IPS-NIHi7 (cell line): ENCODE measurements around the gene IL12B.
"Not testable (repeated sequence)": the region's sequence is repeated elsewhere in the genome, so short reads cannot be mapped to it uniquely, and the experiment has no call there.

Source experiments
- DNase-seq: peaks from one replicate; pipeline ENCODE4 v3.0.0; 2012; ENCODE audit warnings: mixed read lengths; ENCODE audit errors: extremely low spot score

IL12B gene

DNA sequence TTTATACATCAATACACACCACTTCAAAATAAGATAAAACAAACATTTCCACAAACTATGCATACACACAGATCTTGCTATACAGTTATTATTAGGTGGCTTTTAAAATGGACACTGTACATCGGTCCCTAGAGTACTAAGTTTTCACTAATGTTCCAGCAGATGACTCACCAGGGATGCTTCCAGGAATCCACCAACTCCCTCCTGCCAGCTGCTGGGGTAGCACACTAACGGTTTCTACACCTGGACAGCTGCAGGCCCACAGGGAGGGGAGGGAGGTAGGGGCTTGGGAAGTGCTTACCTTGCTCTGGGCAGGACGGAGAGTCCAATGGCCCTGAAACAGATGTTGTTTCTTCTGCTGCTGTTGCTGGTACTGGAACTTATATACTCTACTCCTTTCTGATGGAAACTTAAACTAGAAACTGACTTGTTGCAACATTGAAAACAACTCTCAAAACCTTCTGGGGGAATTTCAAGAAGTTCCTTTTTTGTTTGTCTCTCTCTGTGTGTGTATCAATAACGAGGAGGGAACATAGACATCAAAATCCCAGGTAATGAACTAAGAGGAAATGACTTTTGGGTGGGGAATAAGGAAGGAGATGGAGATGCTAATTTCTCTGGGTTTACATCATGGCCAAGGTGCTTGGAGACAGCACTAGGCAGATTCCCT, at the start of gene IL12B:
Gene IL12B (minus strand): TSS at position 357 of the 670 bp plus-strand sequence. CDS start 3,705 bp downstream, outside the sequence.
- no peak for DNase-seq

DNA sequence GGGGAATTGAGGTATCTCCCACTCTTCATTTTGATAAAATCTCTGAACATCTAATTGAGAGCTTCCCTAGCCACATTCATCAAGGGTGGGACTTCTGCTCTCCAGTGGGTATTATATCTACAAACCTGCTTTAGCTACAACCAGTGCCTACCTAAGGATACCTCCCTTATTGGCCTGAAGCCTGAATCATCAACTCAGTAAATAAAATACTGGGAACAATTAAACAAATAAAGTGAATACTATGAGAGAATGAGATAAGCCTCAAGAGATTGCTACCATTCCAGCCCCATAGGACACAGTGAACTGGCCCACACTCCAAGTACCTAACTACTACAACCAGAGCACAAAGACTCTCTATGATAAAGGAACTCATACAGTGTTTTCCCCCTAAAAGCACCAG, 47.4 kb upstream of the IL12B start:
- DNase-seq, result no peak

DNA sequence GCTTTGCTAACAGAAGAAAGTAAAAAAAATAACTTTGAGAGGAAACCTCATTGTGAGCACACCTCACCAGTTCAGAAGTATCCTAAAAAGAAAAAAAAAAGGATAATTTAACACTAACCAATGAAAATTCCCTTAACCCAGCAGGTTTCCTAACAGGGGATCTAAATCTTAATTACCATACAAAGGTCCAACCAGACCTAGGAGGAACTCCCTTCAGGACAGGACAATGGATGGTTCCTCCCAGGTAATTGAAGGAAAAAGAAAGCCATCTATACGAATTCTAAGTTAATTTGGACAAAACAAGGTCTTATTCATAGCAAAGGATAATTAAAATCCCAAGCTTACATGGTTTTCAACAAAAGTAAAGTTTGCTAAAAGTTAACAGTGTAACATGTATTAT, 37.6 kb upstream of the IL12B start:
- not testable (repeated sequence) for DNase-seq

DNA sequence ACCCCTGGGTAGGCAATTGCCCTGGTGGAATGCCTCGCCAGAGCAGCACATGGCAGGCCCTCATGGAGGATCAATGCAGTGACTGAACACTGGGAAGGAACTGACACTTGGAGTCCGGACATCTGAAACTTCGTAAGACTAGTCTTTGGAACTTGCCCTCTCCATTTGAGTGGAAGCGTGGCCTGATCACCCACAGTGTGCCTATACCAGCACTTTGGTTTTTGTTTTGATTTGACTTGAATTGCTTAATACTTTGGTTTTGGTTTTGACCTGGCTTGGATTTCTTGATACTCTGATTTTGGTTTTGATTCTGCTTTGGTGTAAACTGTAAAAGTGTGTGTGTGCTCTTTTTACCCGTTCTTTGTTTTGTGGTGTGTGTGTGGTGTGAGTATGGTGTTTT, 36.5 kb upstream of the IL12B start:
- DNase-seq, result not testable (repeated sequence)

DNA sequence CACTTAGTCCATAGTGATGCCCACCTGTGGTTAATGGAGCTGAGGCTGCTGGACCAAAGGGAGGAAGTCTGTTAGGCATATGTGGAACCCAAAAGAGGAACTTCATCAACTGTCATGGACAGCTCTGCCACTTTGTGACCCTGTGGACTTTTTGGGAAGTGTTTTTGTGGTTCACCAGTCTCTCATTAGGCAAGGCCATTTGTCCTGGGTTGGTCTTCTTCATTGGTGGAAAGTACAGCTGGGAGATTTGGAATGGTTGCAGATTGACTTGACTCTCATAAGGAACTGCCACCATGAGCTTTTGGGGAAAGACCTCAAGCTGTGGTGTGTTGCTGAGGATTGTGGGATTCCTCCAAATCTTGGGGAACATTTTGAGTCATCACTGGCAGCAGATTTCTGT, 31.9 kb upstream of the IL12B start:
- DNase-seq, result no peak

DNA sequence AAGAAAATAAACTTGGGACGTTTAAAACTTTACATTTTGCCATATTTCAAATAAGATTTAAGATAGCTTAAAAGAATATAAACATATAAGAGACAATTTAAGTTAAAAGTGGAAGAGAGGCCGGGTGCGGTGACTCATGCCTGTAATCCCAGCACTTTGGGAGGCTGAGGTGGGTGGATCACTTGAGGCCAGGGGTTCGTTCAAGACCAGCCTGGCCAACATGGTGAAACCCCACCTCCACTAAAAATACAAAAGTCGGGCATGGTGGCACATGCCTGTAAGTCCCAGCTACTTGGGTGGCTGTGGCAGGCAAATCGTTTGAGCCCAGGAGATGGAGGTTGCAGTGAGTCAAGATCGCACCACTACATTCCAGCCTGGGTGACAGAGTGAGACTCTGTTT, 29.6 kb upstream of the IL12B start:
- not testable (repeated sequence) for DNase-seq

DNA sequence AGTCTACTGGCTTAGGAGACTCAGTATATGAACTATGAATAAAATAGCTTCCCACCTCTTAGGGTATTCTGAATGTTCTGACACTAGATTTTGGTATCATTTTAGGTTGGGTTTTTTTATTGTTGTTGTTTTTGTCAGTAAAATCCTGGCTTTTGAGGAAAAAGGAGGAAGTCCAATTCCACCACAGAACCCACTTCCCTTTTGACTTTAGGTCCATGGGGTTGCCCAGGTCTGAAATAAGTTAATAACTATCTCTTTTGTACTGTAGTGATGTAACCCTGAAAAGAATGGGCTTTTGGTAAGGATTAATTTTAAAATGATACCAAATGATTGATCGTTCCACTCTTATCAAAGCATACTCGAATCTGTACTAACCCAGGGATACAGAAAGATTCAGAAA, 29.1 kb upstream of the IL12B start:
- DNase-seq, result no peak

DNA sequence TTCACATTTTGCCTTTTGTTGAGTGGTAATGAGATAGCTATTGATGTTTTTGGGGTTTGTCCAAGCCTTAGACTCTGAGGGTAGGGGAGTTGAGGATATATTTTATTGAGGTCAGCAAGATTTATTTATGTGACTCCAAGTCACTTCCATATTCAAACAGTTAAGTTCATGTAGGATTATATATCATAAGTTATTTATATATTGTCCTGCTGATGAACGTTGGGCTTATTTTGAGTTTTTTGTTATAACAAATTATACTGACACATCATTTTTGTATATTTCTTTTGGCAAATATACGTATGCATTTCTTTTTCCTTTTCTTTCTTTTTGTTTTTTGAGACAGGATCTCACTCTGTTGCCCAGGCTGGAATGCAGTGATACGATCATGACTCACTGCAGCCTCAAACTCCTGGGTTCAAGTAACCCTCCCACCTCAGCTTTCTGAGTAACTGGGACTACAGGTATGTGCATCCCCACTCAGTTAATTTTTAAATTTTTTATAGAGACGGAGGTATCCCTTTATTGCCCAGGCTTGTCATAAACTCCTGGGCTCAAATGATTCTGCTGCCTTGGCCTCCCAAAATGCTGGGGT, 23.5 kb upstream of the IL12B start:
- no peak for DNase-seq

DNA sequence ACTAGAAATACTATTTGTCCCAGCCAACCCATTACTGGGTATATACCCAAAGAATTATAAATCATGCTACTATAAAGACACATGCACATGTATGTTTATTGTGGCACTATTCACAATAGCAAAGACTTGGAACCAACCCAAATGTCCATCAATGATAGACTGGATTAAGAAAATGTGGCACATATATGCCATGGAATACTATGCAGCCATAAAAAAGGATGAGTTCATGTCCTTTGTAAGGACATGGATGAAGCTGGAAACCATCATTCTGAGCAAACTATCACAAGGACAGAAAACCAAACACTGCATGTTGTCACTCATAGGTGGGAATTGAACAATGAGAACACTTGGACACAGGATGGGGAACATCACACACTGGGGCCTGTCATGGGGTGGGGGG, 20.4 kb upstream of the IL12B start:
- DNase-seq, result not testable (repeated sequence)

DNA sequence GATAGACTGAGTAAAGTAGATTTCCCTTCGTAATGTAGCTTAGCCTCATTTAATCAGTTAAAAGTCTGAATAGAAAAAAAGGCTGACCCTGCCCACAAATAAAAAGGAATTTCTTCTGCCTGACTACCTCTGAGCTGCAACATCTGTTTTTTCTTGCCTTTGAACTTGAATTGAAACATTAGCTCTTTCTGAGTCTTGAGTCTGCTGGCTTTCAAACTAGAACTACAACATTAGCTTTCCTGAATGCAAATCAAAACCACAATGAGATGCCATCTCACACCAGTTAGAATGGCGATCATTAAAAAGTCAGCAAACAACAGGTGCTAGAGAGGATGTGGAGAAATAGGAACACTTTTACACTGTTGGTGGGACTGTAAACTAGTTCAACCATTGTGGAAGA, 19.9 kb upstream of the IL12B start:
- not testable (repeated sequence) for DNase-seq

DNA sequence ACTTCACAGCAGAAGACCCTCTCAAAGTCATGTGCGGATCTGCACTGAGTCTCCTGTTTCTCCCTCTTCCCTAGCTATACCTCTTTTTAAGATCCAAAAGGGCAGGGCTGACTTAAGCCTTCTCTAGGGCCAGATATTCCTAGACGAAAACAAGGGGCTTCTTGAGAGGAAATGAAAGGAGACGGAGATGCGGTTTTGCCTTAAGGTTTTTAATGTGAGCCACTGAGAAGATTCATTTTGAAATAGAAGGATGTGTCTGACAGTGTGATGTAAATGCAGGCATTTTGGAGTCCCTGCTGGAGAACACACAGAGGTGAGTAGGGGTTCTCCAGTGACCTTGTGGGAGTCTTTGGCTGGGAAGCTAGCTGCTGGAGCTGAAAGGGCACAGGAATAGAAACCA, 15.6 kb upstream of the IL12B start:
- no peak for DNase-seq

DNA sequence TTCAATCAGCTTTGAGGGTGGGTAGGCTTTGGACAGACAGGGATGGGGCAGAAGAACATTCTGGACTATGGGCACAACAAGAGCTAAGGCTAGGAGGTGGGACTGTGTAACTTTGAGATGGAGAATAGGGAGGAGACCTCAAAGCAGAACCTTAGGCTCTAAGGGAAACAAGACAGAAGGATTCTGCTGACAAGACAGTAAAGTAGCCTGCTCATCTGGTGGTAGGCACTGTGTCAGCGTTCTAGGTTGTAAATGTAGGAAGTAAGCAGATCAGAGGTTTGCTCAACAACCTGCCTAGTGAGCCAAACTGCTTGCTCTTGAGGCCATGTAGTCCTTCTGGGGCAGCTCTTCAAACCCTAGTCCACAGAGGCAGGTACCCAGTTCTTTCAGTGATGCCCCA, 15.0 kb upstream of the IL12B start:
- DNase-seq, result no peak

DNA sequence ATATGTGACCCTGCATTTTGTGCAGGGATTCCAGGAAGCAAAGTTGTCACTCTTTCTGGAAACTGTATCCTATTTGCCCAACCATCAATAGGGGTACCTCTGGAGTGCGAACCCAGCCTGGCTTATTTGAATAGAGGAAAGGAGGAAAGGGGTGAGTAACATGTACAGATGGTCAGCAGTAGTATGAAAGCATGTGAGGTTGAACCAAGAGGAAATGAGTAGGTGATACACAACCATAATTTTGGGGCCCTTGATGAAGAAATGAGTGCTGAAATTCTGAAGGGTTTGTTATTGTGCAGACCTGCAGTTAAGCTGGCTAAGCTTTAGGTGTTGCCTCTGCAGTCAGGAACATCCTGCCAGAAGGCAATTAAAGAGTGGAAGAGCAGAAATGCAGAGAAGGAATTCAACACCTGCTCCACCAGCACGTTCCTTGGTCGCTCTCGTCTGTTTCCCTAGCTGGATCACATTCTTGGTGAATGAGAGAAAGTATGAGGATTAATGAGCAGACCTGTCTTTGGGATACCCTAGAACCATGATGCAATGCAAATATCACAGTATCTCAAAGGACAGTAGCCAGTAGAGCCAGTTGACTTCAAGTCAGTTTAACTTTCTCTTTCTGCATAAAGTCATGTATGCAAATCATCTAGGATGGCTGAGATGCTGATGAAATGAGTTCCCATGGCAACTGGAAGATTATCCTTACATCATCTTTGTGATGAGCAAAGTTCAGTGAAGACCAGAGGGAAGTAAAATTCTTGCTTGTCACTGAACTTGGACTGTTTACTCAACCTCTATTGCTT, 13.2 kb upstream of the IL12B start:
- DNase-seq, result no peak

DNA sequence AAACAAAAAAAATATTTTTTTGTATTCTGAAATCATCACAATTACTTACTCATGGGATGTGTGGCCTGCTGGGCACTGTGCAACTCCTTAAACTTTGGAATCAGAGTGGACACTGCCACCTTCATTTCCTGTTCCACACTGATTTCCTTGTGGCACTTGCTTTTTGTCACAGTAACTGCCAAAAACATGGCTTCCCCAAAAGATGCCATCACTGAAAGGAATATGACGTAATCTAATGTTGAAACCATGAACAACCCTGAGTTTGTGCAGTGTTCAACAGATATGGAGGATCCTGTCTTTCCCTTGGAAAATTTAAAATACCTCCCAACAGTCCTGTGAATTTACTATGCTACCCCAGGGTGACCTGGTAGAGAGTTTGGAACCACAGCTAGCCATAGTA, 12.6 kb upstream of the IL12B start:
- DNase-seq, result no peak

DNA sequence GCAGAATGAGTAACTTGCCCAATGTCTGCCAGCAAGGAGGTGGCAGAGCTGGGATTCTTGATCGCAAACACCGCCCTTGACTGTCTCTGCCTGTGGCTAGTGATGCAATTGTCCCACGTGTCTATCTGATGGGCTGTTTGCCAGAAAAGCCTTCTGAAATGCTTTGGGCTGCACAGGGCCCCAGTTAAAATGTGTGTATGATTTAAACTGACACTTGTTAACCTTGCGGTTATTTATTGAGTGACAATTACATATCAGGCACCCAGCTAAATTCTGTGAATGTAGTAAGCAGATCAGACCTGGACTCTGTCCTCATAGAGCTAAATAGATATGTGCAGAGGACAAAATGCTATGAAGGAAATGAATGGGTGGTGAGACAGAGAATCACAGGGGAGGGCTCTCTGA, 11.6 kb upstream of the IL12B start:
- no peak for DNase-seq

DNA sequence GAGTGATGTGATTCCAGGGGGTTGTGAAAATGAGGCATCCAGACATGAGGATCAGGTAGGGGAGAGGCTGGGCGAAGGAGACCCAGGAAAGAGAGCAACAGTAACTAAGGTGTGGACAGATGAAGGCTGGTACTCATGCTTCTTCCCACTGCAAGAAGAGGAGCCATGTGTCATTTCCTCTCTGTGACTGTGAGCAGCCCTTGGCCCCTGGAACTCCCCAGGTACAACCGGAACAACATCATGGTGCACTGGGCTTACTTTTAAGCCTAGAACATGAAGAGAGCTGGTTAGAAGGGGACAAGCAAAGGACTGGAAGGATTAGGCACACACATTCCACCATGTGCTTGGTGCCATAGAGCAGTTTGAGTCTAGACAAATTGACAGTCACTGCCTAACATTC, 10.9 kb upstream of the IL12B start:
- no peak for DNase-seq

DNA sequence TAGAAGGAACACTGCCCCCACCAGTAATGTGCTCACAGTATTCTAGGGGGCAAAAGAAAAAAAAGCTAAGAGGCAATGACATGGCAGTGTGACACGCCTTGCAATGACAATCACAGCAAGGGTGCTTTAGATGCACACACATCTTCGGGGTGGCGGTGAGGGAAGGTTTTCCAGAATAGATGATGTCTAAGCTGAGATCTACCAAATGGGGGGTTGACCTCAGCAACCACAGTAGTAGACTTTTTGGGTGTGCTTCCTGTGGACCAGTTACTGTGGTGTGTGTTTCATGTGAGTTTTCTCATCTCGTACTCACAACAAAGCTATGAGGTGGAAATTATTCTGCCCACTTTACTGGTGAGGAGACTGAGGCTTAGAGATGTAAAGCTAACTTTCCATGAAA, 10.2 kb upstream of the IL12B start:
- DNase-seq, result no peak

DNA sequence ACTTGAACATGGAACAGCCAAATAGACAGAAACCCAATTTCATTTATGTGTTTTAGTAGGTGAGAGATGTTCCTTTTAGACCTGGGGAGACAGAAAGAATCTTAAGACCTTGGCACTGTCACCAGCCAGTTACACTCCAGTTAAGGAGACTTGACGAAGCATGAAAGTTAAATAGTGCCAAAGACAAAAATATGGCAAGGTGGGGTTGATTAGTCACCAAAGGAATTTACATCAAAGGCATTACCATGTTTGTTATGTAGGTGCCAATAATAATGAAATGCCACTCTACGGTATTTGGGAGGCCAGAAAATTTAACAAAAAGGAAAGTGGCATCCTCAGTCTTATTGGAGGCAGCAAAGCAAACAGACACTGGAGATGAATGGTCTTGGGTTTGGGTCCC, 9.2 kb upstream of the IL12B start:
- DNase-seq, result no peak

DNA sequence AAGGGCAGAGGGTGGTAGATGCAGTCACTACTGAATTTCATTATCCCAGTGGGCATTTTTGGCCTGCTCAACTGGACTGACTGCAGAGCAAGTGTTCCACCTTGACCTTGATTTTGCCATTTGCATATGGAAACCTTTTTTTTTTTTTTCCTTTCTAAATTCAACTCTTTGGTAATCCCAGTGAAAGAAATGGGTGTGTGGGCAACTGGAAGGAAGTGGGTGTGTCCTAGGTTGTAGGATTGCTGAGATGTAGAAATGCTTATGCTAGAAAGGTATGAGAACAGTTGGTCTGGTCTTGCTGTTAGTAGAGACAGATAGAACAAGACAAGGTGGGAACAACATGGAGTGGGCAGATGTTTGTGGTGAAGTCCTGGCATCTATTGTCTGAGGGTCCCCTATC, 7.8 kb upstream of the IL12B start:
- DNase-seq, result no peak

DNA sequence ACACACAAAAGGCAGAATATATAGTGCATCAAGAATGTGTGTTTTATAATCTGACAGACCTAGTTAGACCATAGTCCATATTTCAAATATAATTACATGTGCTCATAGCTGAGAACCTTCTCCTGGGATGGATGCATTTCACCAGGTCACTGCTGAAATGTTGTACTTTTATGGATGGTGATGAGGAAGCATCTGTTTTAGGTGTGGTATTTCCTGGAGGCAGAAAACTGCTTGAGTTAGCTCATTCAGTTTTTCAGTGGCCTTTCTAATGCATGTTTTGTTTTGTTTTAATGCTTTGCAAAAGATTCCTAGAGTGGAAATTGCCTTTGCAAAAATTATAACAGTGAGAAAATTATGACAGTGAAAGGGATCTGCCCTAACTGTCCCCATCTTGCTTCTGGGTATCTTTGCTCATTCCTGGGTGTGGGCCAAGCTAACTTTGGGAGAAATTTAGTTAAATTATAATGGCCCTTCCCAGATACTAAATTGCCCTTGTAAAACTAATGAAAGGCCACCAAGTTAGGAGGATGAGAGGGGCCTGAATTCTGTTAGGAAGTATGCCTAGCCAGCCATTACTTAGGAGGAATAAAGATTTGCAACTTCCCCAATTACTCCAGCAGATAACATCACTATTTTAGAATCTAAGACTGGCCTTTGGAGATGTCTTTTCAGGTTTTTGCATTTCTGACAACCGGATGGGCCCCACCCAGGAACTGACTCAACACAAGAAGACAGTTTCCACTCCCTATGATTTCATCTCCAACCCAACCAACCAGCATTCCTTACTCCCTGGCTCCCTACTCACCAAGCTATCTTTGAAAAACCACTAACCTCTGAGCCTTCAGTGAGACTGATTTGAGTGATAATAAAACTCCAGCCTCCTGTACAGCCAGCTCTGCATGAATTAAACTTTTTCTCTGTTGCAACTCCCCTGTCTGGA, 7.0 kb upstream of the IL12B start:
- no peak for DNase-seq

DNA sequence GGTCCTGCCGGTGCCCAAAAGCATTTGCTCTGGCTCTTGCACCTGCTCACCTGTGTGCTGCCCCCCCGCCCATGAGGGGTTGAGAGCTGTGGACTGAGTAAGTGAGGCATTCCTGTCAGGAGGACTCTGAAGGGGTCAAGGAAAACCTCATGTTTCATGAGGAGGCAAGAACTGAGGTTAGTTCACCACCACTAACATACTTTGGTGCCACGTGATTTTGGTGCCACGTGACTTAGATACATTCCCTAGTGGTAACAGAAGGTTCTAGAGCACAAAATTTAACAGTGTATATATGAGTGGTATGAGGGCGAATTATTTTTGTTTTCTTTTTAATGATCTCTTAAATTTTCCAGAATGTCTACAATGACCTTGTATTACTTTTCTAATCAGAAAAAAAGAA, 6.3 kb upstream of the IL12B start:
- no peak for DNase-seq

DNA sequence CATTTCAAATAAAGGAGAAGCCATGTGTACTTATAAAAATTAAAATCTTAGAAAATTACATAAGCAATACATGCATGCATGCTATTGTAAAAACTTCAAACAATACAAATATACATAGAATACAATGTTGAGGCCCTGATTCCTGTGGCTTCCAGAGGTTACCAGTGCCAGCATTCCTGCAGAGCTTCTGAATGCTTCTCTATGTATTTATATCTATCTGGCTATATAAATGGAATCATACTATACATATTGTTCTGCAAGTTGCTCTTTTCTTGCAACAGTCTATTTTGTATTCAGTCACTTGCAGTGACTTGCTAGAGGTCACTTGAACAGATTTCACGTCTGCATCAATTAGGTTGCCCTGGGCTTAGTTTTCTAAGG, 3.2 kb upstream of the IL12B start:
- DNase-seq, result no peak
